CD8-positive, alpha-beta memory T cell (primary cell): ENCODE measurements around the gene KDM8. TPM values are rescaled to one million over a fixed set of nuclear protein-coding genes. Genes with fewer than 3 reads are reported as not detected.

Experiments used
- CTCF ChIA-PET: fragments of 350-600 bp; sonication (Branson Sonifier 250); formaldehyde crosslinking; loops from one replicate; lab custom pipeline; 2021; ENCODE audit warnings: antibody characterized with exemption; lab: Charles Lee
- POLR2A ChIA-PET: fragments of 350-600 bp; sonication (Branson Sonifier 250); formaldehyde crosslinking; loops from one replicate; lab custom pipeline; 2021; ENCODE audit warnings: antibody characterized with exemption; lab: Charles Lee
- DNase-seq, 5 donors: peaks; one replicate each; pipeline versions ENCODE4 v3.0.0 to v3.0.0-alpha.2; 2020 to 2022; ENCODE audit warnings: mixed read lengths in 1 of 5
- H3K27ac ChIP-seq: one replicate; pipeline ENCODE4 v1.7.0; 2013; ENCODE audit warnings: low read depth, mild to moderate bottlenecking, low read length, moderate library complexity
- H3K27me3 ChIP-seq: 2 replicates; pipeline ENCODE4 v1.7.0; 2013; ENCODE audit warnings: low read length, mild to moderate bottlenecking; ENCODE audit not compliant: insufficient read depth, poor library complexity, severe bottlenecking
- H3K36me3 ChIP-seq: 2 replicates; pipeline ENCODE4 v1.7.0; 2013; ENCODE audit warnings: mild to moderate bottlenecking, low read length, moderate library complexity; ENCODE audit not compliant: insufficient read depth
- H3K4me1 ChIP-seq: 2 replicates; pipeline ENCODE4 v1.7.0; 2013; ENCODE audit warnings: mild to moderate bottlenecking, low read length, moderate library complexity; ENCODE audit not compliant: insufficient read depth
- H3K4me3 ChIP-seq: 2 replicates; pipeline ENCODE4 v1.7.0; 2013; ENCODE audit warnings: mild to moderate bottlenecking, low read length
- H3K9me3 ChIP-seq: 2 replicates; pipeline ENCODE4 v1.7.0; 2013; ENCODE audit warnings: mild to moderate bottlenecking, low read length
- H3K27ac Mint-ChIP-seq, 8 donors: one replicate each; pipeline ENCODE4 v1.8.0; 2020 to 2021; ENCODE audit warnings: mixed read lengths in 8 of 8, mild to moderate bottlenecking in 6 of 8, inconsistent platforms in 3 of 8, moderate library complexity in 3 of 8
- H3K27me3 Mint-ChIP-seq, 2 donors: one replicate each; pipeline ENCODE4 v1.8.0; 2020 to 2021; ENCODE audit warnings: mixed read lengths in 2 of 2, mild to moderate bottlenecking in 1 of 2, moderate library complexity in 1 of 2
- H3K36me3 Mint-ChIP-seq, 3 donors: one replicate each; pipeline ENCODE4 v1.8.0; 2020 to 2021; ENCODE audit warnings: mixed read lengths in 3 of 3, inconsistent platforms in 1 of 3, mild to moderate bottlenecking in 1 of 3
- H3K4me1 Mint-ChIP-seq, 3 donors: one replicate each; pipeline ENCODE4 v1.8.0; 2020 to 2021; ENCODE audit warnings: mixed read lengths in 3 of 3, inconsistent platforms in 1 of 3, mild to moderate bottlenecking in 1 of 3
- H3K4me3 Mint-ChIP-seq, 7 donors: one replicate each; pipeline ENCODE4 v1.8.0; 2020 to 2021; ENCODE audit warnings: mixed read lengths in 7 of 7, mild to moderate bottlenecking in 6 of 7, moderate library complexity in 4 of 7, inconsistent platforms in 2 of 7
- H3K9me3 Mint-ChIP-seq, 5 donors: one replicate each; pipeline ENCODE4 v1.8.0; 2020 to 2022; ENCODE audit warnings: mixed read lengths in 5 of 5, mild to moderate bottlenecking in 3 of 5, moderate library complexity in 2 of 5, inconsistent platforms in 1 of 5
- polyA plus RNA-seq: library from polyadenylated mRNA; unstranded; fragments of 300-500 nt; fragmentation: Illumina TruSeq; gene quantifications from one replicate; pipeline ENCODE4 v1.2.3, GENCODE V29; 2021
- total RNA-seq, 2 experiments: library from RNA; stranded (reverse); gene quantifications; one replicate each; pipeline ENCODE4 v1.2.3, GENCODE V29; 2021

The KDM8 gene
- total and polyA plus RNA-seq, 3 experiments from 2014 or later, result 5.6 to 10.8 (median 9.1) TPM

GRCh38 chr16:27226976-27227705, 23.8 kb downstream of the KDM8 start:
- H3K4me3 Mint-ChIP-seq, result no peak overlapping the region
- peak overlapping the region in 5 of 8 donors; percentile 33 to 92 (median 66) for H3K27ac Mint-ChIP-seq
- H3K9me3 Mint-ChIP-seq, result no peaks in the 10 kb centered on the region
- H3K4me1 Mint-ChIP-seq, result peaks cover 37 to 53% (median 38%) of the 10 kb centered on the region in 3 donors
- no peak for DNase-seq
- peaks cover 0 to 46% (median 3%) of the 10 kb centered on the region in 3 donors for H3K36me3 Mint-ChIP-seq
- peaks cover 0 to 3% of the 10 kb centered on the region in 2 donors for H3K27me3 Mint-ChIP-seq
- H3K4me1 ChIP-seq, result peaks cover 29% of the 10 kb centered on the region
- H3K9me3 ChIP-seq, result no peaks in the 10 kb centered on the region
- ChIA-PET CTCF (interaction anchor here (1.0 to 3.4 kb wide), 4 partner anchors 8 to 141 kb away, joined by 3 to 20 read pairs (median 5); no protein-coding TSS in a partner anchor), POLR2A (no interaction called here)
- no peak overlapping the region for H3K4me3 ChIP-seq
- no peaks in the 10 kb centered on the region for H3K27me3 ChIP-seq
- H3K27ac ChIP-seq, result no peak overlapping the region
- no peaks in the 10 kb centered on the region for H3K36me3 ChIP-seq

GRCh38 chr16:27228045-27228444, 24.7 kb downstream of the KDM8 start:
- Histone ChIP-seq H3K36me3 (no peaks in the 10 kb centered on the region), H3K27me3 (no peaks in the 10 kb centered on the region), H3K4me3 (no peak overlapping the region), H3K9me3 (no peaks in the 10 kb centered on the region), H3K27ac (no peak overlapping the region), H3K4me1 (peaks cover 38% of the 10 kb centered on the region)
- ChIA-PET POLR2A (no interaction called here), CTCF (interaction anchor here (1.0 to 1.2 kb wide), 3 partner anchors 10 to 140 kb away, joined by 3 to 5 read pairs (median 5); no protein-coding TSS in a partner anchor)
- Mint-ChIP-seq H3K9me3 (no peaks in the 10 kb centered on the region), H3K4me1 (peaks cover 46 to 62% (median 47%) of the 10 kb centered on the region in 3 donors), H3K4me3 (no peak overlapping the region), H3K27ac (peak overlapping the region in 2 of 8 donors; percentile 19 to 63), H3K36me3 (peaks cover 0 to 51% (median 3%) of the 10 kb centered on the region in 3 donors), H3K27me3 (peaks cover 0 to 3% of the 10 kb centered on the region in 2 donors)
- DNase-seq, result no peak

DNA sequence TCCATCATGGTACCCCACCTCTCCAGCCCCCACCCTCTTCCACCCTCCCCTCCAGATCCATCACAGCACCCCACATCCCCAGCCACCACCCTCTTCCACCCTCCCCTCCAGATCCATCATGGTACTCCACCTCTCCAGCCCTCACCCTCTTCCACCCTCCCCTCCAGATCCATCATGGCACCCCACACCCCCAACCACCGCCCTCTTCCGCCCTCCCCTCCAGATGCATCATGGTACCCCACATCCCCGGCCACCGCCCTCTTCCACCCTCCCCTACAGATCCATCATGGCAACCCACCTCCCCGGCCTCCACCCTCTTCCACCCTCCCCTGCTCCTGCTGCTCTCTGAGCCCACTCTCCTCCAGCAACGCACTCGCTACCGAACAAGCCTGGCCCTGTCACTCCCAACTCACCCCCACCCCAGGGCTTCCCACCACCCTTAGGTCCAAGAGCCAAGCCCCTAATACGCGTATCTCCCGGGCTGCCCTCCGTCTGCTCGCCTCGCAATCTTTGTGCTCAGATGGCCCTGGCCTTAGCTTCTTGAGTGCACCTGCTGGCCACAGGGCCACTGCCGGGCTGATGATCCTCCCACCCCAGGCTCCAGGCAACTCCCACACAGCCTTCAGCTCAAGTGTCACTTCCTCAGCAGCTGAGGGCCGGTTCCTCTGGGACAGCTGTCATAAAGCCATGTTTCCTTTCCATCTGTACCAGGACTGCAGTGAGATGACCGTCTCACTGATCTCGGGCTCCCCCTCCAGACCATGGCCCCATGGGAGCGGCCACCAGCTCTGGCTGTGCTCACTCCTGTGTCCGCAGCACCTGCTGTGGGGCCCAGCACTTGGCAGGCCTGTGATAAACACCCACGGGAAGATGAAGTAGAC, 25.5 kb downstream of the KDM8 start:
- no peaks in the 10 kb centered on the region for H3K27me3 ChIP-seq
- Mint-ChIP-seq H3K4me1 (peaks cover 54 to 70% (median 55%) of the 10 kb centered on the region in 3 donors), H3K27me3 (peaks cover 0 to 2% of the 10 kb centered on the region in 2 donors), H3K36me3 (peaks cover 0 to 51% (median 3%) of the 10 kb centered on the region in 3 donors), H3K9me3 (no peaks in the 10 kb centered on the region), H3K27ac (peak overlapping the region in 7 of 8 donors; percentile 42 to 100 (median 77)), H3K4me3 (peak overlapping the region in 1 of 7 donors; percentile 56)
- H3K27ac ChIP-seq, result no peak overlapping the region
- CTCF ChIA-PET, result interaction anchor here (1.0 to 4.5 kb wide), 7 partner anchors 49 to 234 kb away, joined by 5 to 47 read pairs (median 19); no protein-coding TSS in a partner anchor
- H3K4me3 ChIP-seq, result no peak overlapping the region
- H3K4me1 ChIP-seq, result peaks cover 46% of the 10 kb centered on the region
- peak in 1 of 5 donors; percentile 33 for DNase-seq
- H3K9me3 ChIP-seq, result no peaks in the 10 kb centered on the region
- H3K36me3 ChIP-seq, result peaks cover 3% of the 10 kb centered on the region
- POLR2A ChIA-PET, result no interaction called here

DNA sequence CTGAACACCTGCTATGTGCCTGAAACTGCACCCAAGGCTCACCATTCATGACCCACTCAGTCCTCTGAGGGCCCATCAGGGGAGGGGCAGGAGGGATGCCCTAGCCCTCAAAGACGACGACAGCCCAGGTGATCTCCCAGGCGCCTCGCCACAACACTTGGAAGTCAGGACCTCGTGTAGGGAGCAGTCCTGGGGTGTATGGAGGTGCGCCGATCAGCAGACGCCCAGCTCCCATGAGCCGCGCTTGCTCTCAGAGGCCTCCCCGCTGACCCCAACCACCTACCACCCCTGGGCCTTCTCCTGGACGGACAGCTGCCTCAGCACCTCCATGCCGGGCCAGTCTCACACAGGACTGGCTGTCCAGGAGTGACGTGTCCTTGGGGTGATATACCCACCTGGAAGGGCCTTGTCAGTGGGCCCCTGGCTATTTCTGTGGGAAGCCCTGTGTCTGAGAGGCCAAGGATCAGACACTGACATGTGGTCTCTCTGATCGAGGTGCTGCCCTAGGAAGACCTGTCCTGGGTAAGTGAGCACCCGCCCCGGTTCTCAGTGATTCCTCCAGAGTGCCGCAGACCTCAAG, 26.7 kb downstream of the KDM8 start:
- Mint-ChIP-seq H3K27me3 (peaks cover 0 to 2% of the 10 kb centered on the region in 2 donors), H3K27ac (peak overlapping the region; percentile 91 to 100 (median 98)), H3K4me3 (peak overlapping the region; percentile 8 to 88 (median 80)), H3K36me3 (peaks cover 2 to 43% (median 5%) of the 10 kb centered on the region in 3 donors), H3K4me1 (peaks cover 65 to 81% (median 66%) of the 10 kb centered on the region in 3 donors), H3K9me3 (no peaks in the 10 kb centered on the region)
- Histone ChIP-seq H3K27ac (peak overlapping the region; percentile 51), H3K9me3 (no peaks in the 10 kb centered on the region), H3K36me3 (peaks cover 3% of the 10 kb centered on the region), H3K4me3 (peak overlapping the region; percentile 36), H3K4me1 (peaks cover 57% of the 10 kb centered on the region), H3K27me3 (no peaks in the 10 kb centered on the region)
- CTCF ChIA-PET, result interaction anchor here (0.7 to 4.5 kb wide), 29 partner anchors 10 to 233 kb away, joined by 3 to 47 read pairs (median 4); partner anchors contain the start of gene KDM8
- DNase-seq, result peak in 1 of 5 donors; percentile 39
- POLR2A ChIA-PET, result interaction anchor here (0.6 to 1.9 kb wide), 12 partner anchors 26 to 320 kb away, joined by 3 to 16 read pairs (median 4); partner anchors contain the start of genes IL21R, KATNIP and KDM8

DNA sequence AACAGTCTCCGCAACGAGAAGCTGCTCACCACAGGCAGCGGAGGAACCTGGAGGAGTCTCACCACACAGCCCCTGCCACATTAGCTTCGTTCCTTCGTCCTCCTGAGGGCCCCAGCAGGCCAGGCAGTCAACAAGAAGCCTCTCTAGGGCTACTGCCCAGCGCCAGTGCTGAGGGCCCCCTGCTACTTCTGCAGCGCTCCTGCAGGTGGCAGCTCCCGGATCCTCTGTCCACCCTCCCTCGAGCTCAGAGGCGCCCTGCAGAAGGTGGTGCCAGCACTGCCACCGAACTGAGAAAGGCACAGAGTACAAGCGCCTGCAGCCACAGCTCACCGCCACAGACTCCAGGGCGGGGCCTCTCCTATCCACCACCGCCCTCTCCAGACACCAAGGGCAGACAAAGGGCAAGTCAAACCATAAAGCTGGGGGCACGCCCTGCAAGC, 27.3 kb downstream of the KDM8 start:
- ChIA-PET POLR2A (interaction anchor here (0.6 to 1.9 kb wide), 13 partner anchors 27 to 320 kb away, joined by 3 to 16 read pairs (median 4); partner anchors contain the start of genes IL21R, KATNIP and KDM8), CTCF (interaction anchor here (0.7 to 4.5 kb wide), 32 partner anchors 9 to 233 kb away, joined by 3 to 47 read pairs (median 4); partner anchors contain the start of gene KDM8)
- peak; percentile 56 to 86 (median 83) for DNase-seq
- Histone ChIP-seq H3K27ac (peak overlapping the region; percentile 51), H3K36me3 (peaks cover 3% of the 10 kb centered on the region), H3K27me3 (no peaks in the 10 kb centered on the region), H3K9me3 (no peaks in the 10 kb centered on the region), H3K4me3 (peak overlapping the region; percentile 36), H3K4me1 (peaks cover 63% of the 10 kb centered on the region)
- H3K9me3 Mint-ChIP-seq, result no peaks in the 10 kb centered on the region
- peak overlapping the region; percentile 97 to 100 (median 98) for H3K27ac Mint-ChIP-seq
- H3K27me3 Mint-ChIP-seq, result peaks cover 0 to 2% of the 10 kb centered on the region in 2 donors
- H3K36me3 Mint-ChIP-seq, result peaks cover 4 to 38% (median 5%) of the 10 kb centered on the region in 3 donors
- H3K4me1 Mint-ChIP-seq, result peaks cover 68 to 86% (median 69%) of the 10 kb centered on the region in 3 donors
- peak overlapping the region; percentile 8 to 88 (median 80) for H3K4me3 Mint-ChIP-seq

DNA sequence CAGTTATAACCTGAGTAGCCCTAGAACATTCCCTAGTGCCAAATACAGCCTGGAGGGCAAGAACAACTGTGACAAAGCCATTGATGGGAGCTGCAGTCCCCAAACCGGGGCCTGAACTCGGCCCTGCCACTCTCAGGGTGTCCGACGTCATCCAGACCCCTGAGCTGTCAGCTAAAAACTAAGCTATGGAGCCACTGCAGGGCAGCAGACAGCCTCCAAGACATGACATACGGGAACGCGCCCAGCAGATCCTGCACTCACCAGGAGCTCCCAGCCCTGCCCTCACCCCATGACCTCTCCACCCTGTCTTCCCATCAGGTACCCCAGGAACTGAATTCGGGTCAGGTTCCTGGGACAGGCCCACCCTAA, 28.4 kb downstream of the KDM8 start:
- Histone ChIP-seq H3K27ac (peak overlapping the region; percentile 3), H3K27me3 (no peaks in the 10 kb centered on the region), H3K36me3 (peaks cover 3% of the 10 kb centered on the region), H3K4me1 (peaks cover 74% of the 10 kb centered on the region), H3K9me3 (no peaks in the 10 kb centered on the region), H3K4me3 (peak overlapping the region; percentile 38)
- Mint-ChIP-seq H3K27ac (peak overlapping the region; percentile 97 to 100 (median 98)), H3K4me3 (peak overlapping the region in 6 of 7 donors; percentile 19 to 80 (median 66)), H3K27me3 (peaks cover 0 to 2% of the 10 kb centered on the region in 2 donors), H3K4me1 (peaks cover 66 to 86% (median 67%) of the 10 kb centered on the region in 3 donors), H3K9me3 (no peaks in the 10 kb centered on the region), H3K36me3 (peaks cover 2 to 28% (median 4%) of the 10 kb centered on the region in 3 donors)
- DNase-seq, result no peak
- CTCF ChIA-PET, result interaction anchor here (0.7 to 4.5 kb wide), 10 partner anchors 28 to 222 kb away, joined by 3 to 47 read pairs (median 16); partner anchors contain the start of gene KDM8
- POLR2A ChIA-PET, result interaction anchor here (0.6 to 1.8 kb wide), 5 partner anchors 36 to 232 kb away, joined by 3 to 5 read pairs (median 3); no protein-coding TSS in a partner anchor
